HCT116 (cell line): ENCODE results near the gene RANBP17. TPM values are rescaled to one million over a fixed set of nuclear protein-coding genes. Genes with fewer than 3 reads are reported as not detected.

ENCODE experiments used
- ATAC-seq: fragments of 200-7000 bp; cut with Tn5 transposase; 2 replicates; pipeline ENCODE4 v1.9.1; 2020; ENCODE audit warnings: mild to moderate bottlenecking, moderate library complexity
- BruUV-seq: library from RNA; stranded (reverse); fragments of 400-500 nt; replicated peaks from 2 replicates; lab custom pipeline; 2021; lab: Mats Ljungman, UMichigan
- CTCF ChIA-PET: fragments of 300-600 bp; sonication (Branson Sonifier 250); formaldehyde crosslinking; loops from one replicate; lab custom pipeline; 2021; ENCODE audit warnings: antibody characterized with exemption; lab: Charles Lee
- POLR2A ChIA-PET: fragments of 300-600, 350-600 bp; sonication (Branson Sonifier 250); formaldehyde crosslinking; loops from one replicate; lab custom pipeline; 2021; ENCODE audit warnings: antibody characterized with exemption; lab: Charles Lee
- RAD21 ChIA-PET, 2 experiments: fragments of 300-600 bp; sonication (Branson Sonifier 250); formaldehyde crosslinking; loops; one replicate each; lab custom pipeline; 2023; ENCODE audit warnings: low total read pairs in 2 of 2; ENCODE audit not compliant: uncharacterized antibody in 2 of 2, unreplicated experiment in 2 of 2, low non-redundant PET in 1 of 2; lab: Charles Lee
- DNase-seq: peaks from one replicate; pipeline ENCODE4 v3.0.0-alpha.2; 2010; ENCODE audit warnings: low read depth, low spot score
- H2AFZ ChIP-seq: fragments of 200-600 bp; shearing (Covaris generic), sonication (generic); 2 replicates; pipeline ENCODE4 v1.6.1; 2017; ENCODE audit warnings: low read depth, mixed run types, mixed read lengths, antibody characterized with exemption, low read length; ENCODE audit not compliant: poor library complexity, severe bottlenecking
- H3K27ac ChIP-seq: 2 replicates; pipeline ENCODE4 v1.5.1; 2012; ENCODE audit warnings: low read depth, low read length
- H3K27me3 ChIP-seq: fragments of 200-600 bp; sonication (generic); 2 replicates; pipeline ENCODE4 v1.6.1; 2016; ENCODE audit warnings: mixed run types, low read length, mixed read lengths; ENCODE audit not compliant: insufficient read depth
- H3K36me3 ChIP-seq, 2 experiments: fragments of 200-500 bp in 1 of 2; fragments of 200-600 bp in 1 of 2; sonication (Bioruptor generic) in 1 of 2; sonication (generic) in 1 of 2; 2 replicates each; pipeline versions ENCODE4 v1.5.1 to v1.6.1; 2014 to 2016; ENCODE audit warnings: low read length in 2 of 2, inconsistent platforms in 1 of 2, mixed read lengths in 1 of 2, mixed run types in 1 of 2; ENCODE audit not compliant: insufficient read depth in 2 of 2, control insufficient read depth in 1 of 2
- H3K4me1 ChIP-seq, 2 experiments: fragments of 200-600 bp in 1 of 2; sonication (generic) in 1 of 2; 2 replicates each; pipeline versions ENCODE4 v1.5.1 to v1.6.1; 2012 to 2017; ENCODE audit warnings: low read length in 2 of 2, inconsistent platforms in 1 of 2, mild to moderate bottlenecking in 1 of 2, mixed read lengths in 1 of 2, mixed run types in 1 of 2, moderate library complexity in 1 of 2; ENCODE audit not compliant: insufficient read depth in 2 of 2, control insufficient read depth in 1 of 2
- H3K4me2 ChIP-seq: fragments of 200-600 bp; sonication (generic); 2 replicates; pipeline ENCODE4 v1.6.1; 2017; ENCODE audit warnings: mixed run types, low read length, mixed read lengths
- H3K4me3 ChIP-seq, 2 experiments: fragments of 200-600 bp in 1 of 2; sonication (generic) in 1 of 2; replicated peaks in 1 of 2; 2 replicates each; pipeline ENCODE4 v1.5.1; 2011 to 2016; ENCODE audit warnings: low read length in 2 of 2, control low read depth in 1 of 2, low read depth in 1 of 2, mild to moderate bottlenecking in 1 of 2, mixed read lengths in 1 of 2, mixed run types in 1 of 2
- H3K79me2 ChIP-seq: fragments of 200-600 bp; sonication (generic); 2 replicates; pipeline ENCODE4 v1.6.1; 2017; ENCODE audit warnings: mild to moderate bottlenecking, mixed run types, low read length, moderate library complexity, mixed read lengths; ENCODE audit not compliant: insufficient read depth
- H3K9ac ChIP-seq: fragments of 200-600 bp; sonication (generic); 2 replicates; pipeline ENCODE4 v1.6.1; 2016; ENCODE audit warnings: low read length, mixed read lengths
- H3K9me2 ChIP-seq: fragments of 200-600 bp; sonication (generic), shearing (Covaris generic); 2 replicates; pipeline ENCODE4 v1.6.1; 2017; ENCODE audit warnings: mixed run types, mild to moderate bottlenecking, moderate library complexity; ENCODE audit not compliant: insufficient read depth
- H3K9me3 ChIP-seq, 2 experiments: fragments of 200-500 bp in 1 of 2; fragments of 200-600 bp in 1 of 2; sonication (Bioruptor generic) in 1 of 2; sonication (generic) in 1 of 2; 2 replicates each; pipeline ENCODE4 v1.6.1; 2014 to 2017; ENCODE audit warnings: low read length in 2 of 2, mixed read lengths in 2 of 2, inconsistent platforms in 1 of 2, low read depth in 1 of 2, mild to moderate bottlenecking in 1 of 2, mixed run types in 1 of 2, moderate library complexity in 1 of 2; ENCODE audit not compliant: control insufficient read depth in 1 of 2, insufficient read depth in 1 of 2
- H4K20me1 ChIP-seq: fragments of 200-600 bp; sonication (generic), shearing (Covaris generic); 2 replicates; pipeline ENCODE4 v1.6.1; 2017; ENCODE audit warnings: mixed run types, mild to moderate bottlenecking, moderate library complexity; ENCODE audit not compliant: insufficient read depth
- ATF3 ChIP-seq: IDR thresholded peaks from 2 replicates; pipeline ENCODE4 v1.6.1; 2012
- CEBPB ChIP-seq: IDR thresholded peaks from 2 replicates; pipeline ENCODE4 v1.6.1; 2012; ENCODE audit warnings: low read depth
- EGR1 ChIP-seq: IDR thresholded peaks from 2 replicates; pipeline ENCODE4 v1.6.1; 2012; ENCODE audit warnings: low read depth
- ELF1 ChIP-seq: IDR thresholded peaks from 2 replicates; pipeline ENCODE4 v1.6.1; 2012; ENCODE audit warnings: low read depth, borderline replicate concordance
- EZH2 ChIP-seq: fragments of 200-600 bp; sonication (generic); IDR thresholded peaks from 2 replicates; pipeline ENCODE4 v1.6.1; 2017; ENCODE audit warnings: antibody characterized with exemption, mixed run types
- MAX ChIP-seq: IDR thresholded peaks from 2 replicates; pipeline ENCODE4 v1.6.1; 2012
- POLR2AphosphoS5 ChIP-seq: IDR thresholded peaks from 2 replicates; pipeline ENCODE4 v1.6.1; 2011; ENCODE audit warnings: mild to moderate bottlenecking, low read depth, low read length, moderate library complexity
- RAD21 ChIP-seq: IDR thresholded peaks from 2 replicates; pipeline ENCODE4 v1.6.1; 2012; ENCODE audit warnings: low read depth, mild to moderate bottlenecking
- REST ChIP-seq: IDR thresholded peaks from 2 replicates; pipeline ENCODE4 v1.6.1; 2012; ENCODE audit warnings: low read depth
- SIN3A ChIP-seq: IDR thresholded peaks from 2 replicates; pipeline ENCODE4 v1.6.1; 2012; ENCODE audit warnings: low read depth
- SP1 ChIP-seq: IDR thresholded peaks from 2 replicates; pipeline ENCODE4 v1.6.1; 2012; ENCODE audit warnings: low read depth
- SRF ChIP-seq: IDR thresholded peaks from 2 replicates; pipeline ENCODE4 v1.6.1; 2012; ENCODE audit warnings: low read depth
- TCF7L2 ChIP-seq: IDR thresholded peaks from 2 replicates; pipeline ENCODE4 v1.7.0; 2011; ENCODE audit warnings: borderline replicate concordance, inconsistent platforms; ENCODE audit not compliant: insufficient read depth, insufficient read length; ENCODE audit errors: extremely low read depth
- YY1 ChIP-seq: IDR thresholded peaks from 2 replicates; pipeline ENCODE4 v1.6.1; 2011; ENCODE audit warnings: low read length, low read depth, moderate library complexity, mild to moderate bottlenecking; ENCODE audit not compliant: insufficient replicate concordance; ENCODE audit errors: extremely low read depth
- ZBTB33 ChIP-seq: IDR thresholded peaks from 2 replicates; pipeline ENCODE4 v1.6.1; 2011; ENCODE audit warnings: mild to moderate bottlenecking, low read length, moderate library complexity; ENCODE audit not compliant: insufficient replicate concordance; ENCODE audit errors: extremely low read depth
- intact Hi-C: fragments of 100-400 bp; cut with micrococcal nuclease; formaldehyde crosslinking; loops from 2 replicates; pipeline ENCODE4 v1.10.0; 2022
- total RNA-seq: library from RNA; stranded (reverse); gene quantifications from one replicate; pipeline ENCODE4 v1.2.1, GENCODE V29; 2021; ENCODE audit not compliant: unreplicated experiment

The RANBP17 gene
- total RNA-seq, 1 experiment from 2014 or later = 18.2 TPM

- no peak overlapping the region for H2AFZ ChIP-seq
- H3K4me2 ChIP-seq = no peak overlapping the region
- H3K36me3 ChIP-seq = no peaks in the 10 kb centered on the region
- no peak overlapping the region for H3K4me3 ChIP-seq
- ATAC-seq (no peak), DNase-seq (no peak)
- POLR2A ChIA-PET = no interaction called here
- BruUV-seq = no TSS peak
- RAD21 ChIA-PET = no interaction called here
- no peak for TF ChIP-seq ATF3
- TF ChIP-seq POLR2AphosphoS5 = no peak
- intact Hi-C loops = no loop called here
- no peak overlapping the region for H3K27ac ChIP-seq
- H3K9me2 ChIP-seq = no peaks in the 10 kb centered on the region
- H3K79me2 ChIP-seq = no peaks in the 10 kb centered on the region
- no peaks in the 10 kb centered on the region for H4K20me1 ChIP-seq
- no peaks in the 10 kb centered on the region for H3K9me3 ChIP-seq
- H3K27me3 ChIP-seq = no peaks in the 10 kb centered on the region
- no peak overlapping the region for H3K9ac ChIP-seq
- no peaks in the 10 kb centered on the region for H3K4me1 ChIP-seq
- CTCF ChIA-PET = no interaction called here
Observed at GRCh38 chr5:171107669-171108068, 245.9 kb downstream of the RANBP17 start.

DNA sequence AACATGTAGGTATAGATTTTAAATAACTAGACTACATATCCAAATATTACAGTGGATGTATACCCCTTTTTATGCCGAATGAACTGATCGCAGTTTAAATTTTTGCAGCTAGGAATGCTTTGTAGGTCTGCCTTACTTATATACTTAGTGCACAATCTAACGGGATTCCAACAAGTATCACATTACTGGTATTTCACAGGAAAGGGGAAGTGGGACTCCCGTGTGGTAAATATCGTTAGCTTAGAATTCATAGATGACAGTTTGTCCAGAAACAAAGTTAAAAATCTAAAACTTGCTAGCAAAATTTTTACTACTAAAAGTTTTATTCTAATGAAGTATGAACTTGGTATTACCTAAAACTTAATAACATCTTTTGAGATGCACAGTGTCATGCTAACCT lies 253.7 kb downstream of the RANBP17 start:
- RAD21 ChIA-PET = no interaction called here
- no peak for DNase-seq
- no peaks in the 10 kb centered on the region for H4K20me1 ChIP-seq
- intact Hi-C loops = no loop called here
- CTCF ChIA-PET = no interaction called here
- H3K9ac ChIP-seq = no peak overlapping the region
- no peaks in the 10 kb centered on the region for H3K9me3 ChIP-seq
- H2AFZ ChIP-seq = no peak overlapping the region
- H3K4me2 ChIP-seq = no peak overlapping the region
- H3K79me2 ChIP-seq = no peaks in the 10 kb centered on the region
- no TSS peak for BruUV-seq
- no peaks in the 10 kb centered on the region for H3K9me2 ChIP-seq
- H3K27ac ChIP-seq = no peak overlapping the region
- no peaks in the 10 kb centered on the region for H3K27me3 ChIP-seq
- H3K36me3 ChIP-seq = no peaks in the 10 kb centered on the region
- POLR2A ChIA-PET = no interaction called here
- H3K4me3 ChIP-seq = no peak overlapping the region
- H3K4me1 ChIP-seq = no peaks in the 10 kb centered on the region
- ATAC-seq = no peak
- no peak for TF ChIP-seq CEBPB
- no peak for TF ChIP-seq SRF
- no peak for TF ChIP-seq SIN3A
- no peak for TF ChIP-seq RAD21
- no peak for TF ChIP-seq EZH2
- no peak for TF ChIP-seq REST
- no peak for TF ChIP-seq MAX
- TF ChIP-seq ZBTB33 = no peak
- TF ChIP-seq EGR1 = no peak
- no peak for TF ChIP-seq TCF7L2
- TF ChIP-seq YY1 = no peak
- no peak for TF ChIP-seq SP1
- no peak for TF ChIP-seq ELF1
- TF ChIP-seq POLR2AphosphoS5 = no peak
